GM23338 (cell line): ENCODE data around the gene HCN2. TPM values are rescaled to one million over a fixed set of nuclear protein-coding genes. Genes with fewer than 3 reads are reported as not detected.
"Not testable (repeated sequence)": the region's sequence is repeated elsewhere in the genome, so short reads cannot be mapped to it uniquely, and the experiment has no call there.

Source experiments
- ATAC-seq: fragments of 200-7000 bp; cut with Tn5 transposase; 3 replicates; pipeline ENCODE4 v1.9.1; 2020
- DNase-seq: peaks from one replicate; pipeline ENCODE4 v3.0.0-alpha.2; 2015; ENCODE audit warnings: low spot score
- H2AFZ ChIP-seq: fragments of 200-600 bp; sonication (generic); 2 replicates; pipeline ENCODE4 v1.8.0; 2016; ENCODE audit warnings: antibody characterized with exemption, mild to moderate bottlenecking, moderate library complexity
- H3F3A ChIP-seq: fragments of 200-600 bp; sonication (generic); replicated peaks from 2 replicates; pipeline ENCODE4 v1.8.0; 2017; ENCODE audit warnings: antibody characterized with exemption, mixed run types, low read depth
- H3K27ac ChIP-seq: fragments of 200-600 bp; sonication (generic); 2 replicates; pipeline ENCODE4 v1.6.1; 2016; ENCODE audit warnings: low read depth
- H3K27me3 ChIP-seq: fragments of 200-600 bp; sonication (generic); 2 replicates; pipeline ENCODE4 v1.8.0; 2016; ENCODE audit warnings: mild to moderate bottlenecking, mixed run types, moderate library complexity; ENCODE audit not compliant: insufficient read depth
- H3K36me3 ChIP-seq: fragments of 200-600 bp; sonication (generic); 2 replicates; pipeline ENCODE4 v1.8.0; 2016; ENCODE audit warnings: mild to moderate bottlenecking; ENCODE audit not compliant: insufficient read depth
- H3K4me1 ChIP-seq: fragments of 200-600 bp; sonication (generic); 2 replicates; pipeline ENCODE4 v1.8.0; 2016; ENCODE audit warnings: mild to moderate bottlenecking, moderate library complexity; ENCODE audit not compliant: insufficient read depth
- H3K4me2 ChIP-seq: fragments of 200-600 bp; sonication (generic); 2 replicates; pipeline ENCODE4 v1.7.1; 2017; ENCODE audit warnings: mixed run types
- H3K4me3 ChIP-seq: fragments of 200-600 bp; sonication (generic); 2 replicates; pipeline ENCODE4 v1.6.1; 2016; ENCODE audit warnings: mixed run types
- H3K79me2 ChIP-seq: fragments of 200-600 bp; sonication (generic); replicated peaks from 2 replicates; pipeline ENCODE4 v1.8.0; 2017; ENCODE audit warnings: mild to moderate bottlenecking; ENCODE audit not compliant: insufficient read depth
- H3K9me2 ChIP-seq: fragments of 200-600 bp; sonication (generic); 2 replicates; pipeline ENCODE4 v1.8.0; 2017; ENCODE audit not compliant: insufficient read depth
- H4K20me1 ChIP-seq: fragments of 200-600 bp; sonication (generic); replicated peaks from 2 replicates; pipeline ENCODE4 v1.8.0; 2017; ENCODE audit warnings: mild to moderate bottlenecking; ENCODE audit not compliant: insufficient read depth
- H3K27ac Mint-ChIP-seq: 2 replicates; pipeline ENCODE4 v1.8.0; 2020; ENCODE audit warnings: inconsistent platforms, mild to moderate bottlenecking, moderate library complexity, mixed read lengths
- H3K27me3 Mint-ChIP-seq: 3 replicates; pipeline ENCODE4 v1.8.0; 2022; ENCODE audit warnings: low read depth, mild to moderate bottlenecking, moderate library complexity, mixed read lengths, inconsistent platforms; ENCODE audit not compliant: insufficient read depth, poor library complexity
- H3K36me3 Mint-ChIP-seq: 3 replicates; pipeline ENCODE4 v1.8.0; 2021; ENCODE audit warnings: low read depth, mild to moderate bottlenecking, inconsistent platforms, moderate library complexity, mixed read lengths
- H3K4me1 Mint-ChIP-seq: 3 replicates; pipeline ENCODE4 v1.8.0; 2020; ENCODE audit warnings: mild to moderate bottlenecking, inconsistent platforms, mixed read lengths
- H3K4me3 Mint-ChIP-seq: 3 replicates; pipeline ENCODE4 v1.8.0; 2021; ENCODE audit warnings: moderate library complexity, mild to moderate bottlenecking, inconsistent platforms, mixed read lengths
- H3K9me3 Mint-ChIP-seq: 3 replicates; pipeline ENCODE4 v1.8.0; 2020; ENCODE audit warnings: moderate library complexity, mild to moderate bottlenecking, inconsistent platforms, mixed read lengths
- NANOG ChIP-seq: IDR thresholded peaks from 2 replicates; pipeline ENCODE4 v1.6.1; 2016; ENCODE audit warnings: antibody characterized with exemption, borderline replicate concordance
- POLR2AphosphoS5 ChIP-seq: IDR thresholded peaks from 2 replicates; pipeline ENCODE4 v1.6.1; 2016; ENCODE audit warnings: antibody characterized with exemption, low read depth
- STAT1 ChIP-seq: IDR thresholded peaks from one replicate; pipeline ENCODE4 v1.6.1; 2016; ENCODE audit warnings: antibody characterized with exemption; ENCODE audit not compliant: unreplicated experiment
- ZNF114 ChIP-seq: fragments of 250-450 bp; sonication (Bioruptor Pico); IDR thresholded peaks from 2 replicates; pipeline ENCODE4 v1.5.0; 2020; ENCODE audit warnings: mild to moderate bottlenecking, moderate library complexity
- ZNF331 ChIP-seq: fragments of 250-450 bp; sonication (Bioruptor Pico); IDR thresholded peaks from 2 replicates; pipeline ENCODE4 v1.5.0; 2020; ENCODE audit warnings: low read depth, mild to moderate bottlenecking, moderate library complexity
- polyA plus RNA-seq: library from polyadenylated mRNA; unstranded; fragments of >200 nt; fragmentation: Nextera tagmentation; extraction: Ambion mirVana; gene quantifications from 2 replicates; pipeline ENCODE4 v1.2.1, GENCODE V29; 2016
- total RNA-seq: library from RNA; depleted of rRNA; stranded (reverse); fragments of >200 nt; shearing (Covaris generic); gene quantifications from 2 replicates; pipeline ENCODE4 v1.2.3, GENCODE V29; 2014
- TF ChIP-seq, protein P1 (sequence below), 2 experiments: fragments of 200-600 bp in 1 of 2; sonication (generic) in 1 of 2; conservative IDR thresholded peaks; 2 replicates each; pipeline versions ENCODE4 v1.5.1 to v1.6.1; 2016 to 2017; ENCODE audit warnings: antibody characterized with exemption in 2 of 2, low read depth in 2 of 2, mild to moderate bottlenecking in 2 of 2, moderate library complexity in 1 of 2
- TF ChIP-seq, protein P2 (sequence below): IDR thresholded peaks from 2 replicates; pipeline ENCODE4 v1.6.1; 2016; ENCODE audit warnings: antibody characterized with exemption
- TF ChIP-seq, protein P3 (sequence below): fragments of 250-450 bp; sonication (Bioruptor Pico); IDR thresholded peaks from 2 replicates; pipeline ENCODE4 v1.5.0; 2020; ENCODE audit warnings: mild to moderate bottlenecking, moderate library complexity
- TF ChIP-seq, protein P4 (sequence below): IDR thresholded peaks from one replicate; pipeline ENCODE4 v1.6.1; 2018; ENCODE audit warnings: antibody characterized with exemption; ENCODE audit not compliant: unreplicated experiment

Gene HCN2
- total and polyA plus RNA-seq, 2 experiments from 2014 or later = 0.06 to 2.9 TPM

DNA sequence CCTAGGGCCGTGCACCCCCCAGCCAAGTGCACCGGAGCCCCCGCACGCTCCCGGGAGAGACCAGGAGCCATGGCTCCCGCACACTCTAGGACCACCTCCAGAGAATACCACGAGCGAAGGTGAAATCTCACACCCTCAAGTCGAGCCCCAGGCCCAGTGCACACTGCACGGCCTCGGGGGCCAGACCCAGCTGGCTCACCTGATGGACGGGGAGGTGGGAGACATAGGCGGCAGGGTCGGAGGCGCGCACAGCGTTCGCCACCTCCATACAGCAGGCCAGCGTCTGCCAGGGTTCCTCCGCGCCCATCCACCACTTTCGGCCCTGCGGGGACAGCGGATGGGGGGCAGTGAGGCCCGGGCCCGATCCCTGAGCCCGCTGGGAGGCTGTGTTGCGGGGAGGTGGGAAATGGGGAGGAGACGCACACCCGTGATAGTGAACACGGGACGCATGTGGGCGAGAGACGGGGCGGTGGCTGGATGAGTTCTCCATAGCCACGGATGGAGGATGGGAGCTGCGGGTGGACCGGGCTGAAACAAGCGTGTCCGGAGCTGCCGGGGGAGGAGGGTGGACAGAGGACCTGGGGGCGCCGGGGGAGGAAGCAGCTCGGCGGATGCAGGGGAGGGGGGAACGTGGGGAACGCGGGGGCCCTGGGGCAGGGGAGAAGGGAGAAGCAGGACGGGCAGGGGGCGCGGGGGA lies 30.6 kb downstream of the HCN2 start:
- Histone ChIP-seq H3K27ac (no peak overlapping the region), H3K4me2 (no peak overlapping the region), H3K9me2 (no peaks in the 10 kb centered on the region), H3K4me1 (no peaks in the 10 kb centered on the region), H3F3A (0 out of 2 replicates have a peak, but pooled peaks cover 5% of the 10 kb centered on the region), H4K20me1 (peaks cover 4% of the 10 kb centered on the region; the same call in 1 of the 2 replicates), H3K36me3 (no peaks in the 10 kb centered on the region), H3K4me3 (no peak overlapping the region), H3K27me3 (no peaks in the 10 kb centered on the region), H2AFZ (no peak overlapping the region), H3K79me2 (no peaks in the 10 kb centered on the region)
- Mint-ChIP-seq H3K36me3 (peaks cover 43% of the 10 kb centered on the region), H3K27ac (no peak overlapping the region), H3K27me3 (peaks cover 6% of the 10 kb centered on the region), H3K4me1 (peaks cover 3% of the 10 kb centered on the region; the same call in 2 of the 3 replicates), H3K9me3 (no peaks in the 10 kb centered on the region), H3K4me3 (no peak overlapping the region)
- DNase-seq (no peak), ATAC-seq (no peak)
- TF ChIP-seq NANOG (no peak), POLR2AphosphoS5 (no peak), ZNF331 (no peak), STAT1 (no peak), ZNF114 (CRISPR knock-in tag) (no peak)
- TF ChIP-seq, protein P1, sequence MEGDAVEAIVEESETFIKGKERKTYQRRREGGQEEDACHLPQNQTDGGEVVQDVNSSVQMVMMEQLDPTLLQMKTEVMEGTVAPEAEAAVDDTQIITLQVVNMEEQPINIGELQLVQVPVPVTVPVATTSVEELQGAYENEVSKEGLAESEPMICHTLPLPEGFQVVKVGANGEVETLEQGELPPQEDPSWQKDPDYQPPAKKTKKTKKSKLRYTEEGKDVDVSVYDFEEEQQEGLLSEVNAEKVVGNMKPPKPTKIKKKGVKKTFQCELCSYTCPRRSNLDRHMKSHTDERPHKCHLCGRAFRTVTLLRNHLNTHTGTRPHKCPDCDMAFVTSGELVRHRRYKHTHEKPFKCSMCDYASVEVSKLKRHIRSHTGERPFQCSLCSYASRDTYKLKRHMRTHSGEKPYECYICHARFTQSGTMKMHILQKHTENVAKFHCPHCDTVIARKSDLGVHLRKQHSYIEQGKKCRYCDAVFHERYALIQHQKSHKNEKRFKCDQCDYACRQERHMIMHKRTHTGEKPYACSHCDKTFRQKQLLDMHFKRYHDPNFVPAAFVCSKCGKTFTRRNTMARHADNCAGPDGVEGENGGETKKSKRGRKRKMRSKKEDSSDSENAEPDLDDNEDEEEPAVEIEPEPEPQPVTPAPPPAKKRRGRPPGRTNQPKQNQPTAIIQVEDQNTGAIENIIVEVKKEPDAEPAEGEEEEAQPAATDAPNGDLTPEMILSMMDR (conservative IDR thresholded peaks at IDR 0.05; ENCODE audit: low read depth in 2 of 2) = no peak
- TF ChIP-seq, protein P2, sequence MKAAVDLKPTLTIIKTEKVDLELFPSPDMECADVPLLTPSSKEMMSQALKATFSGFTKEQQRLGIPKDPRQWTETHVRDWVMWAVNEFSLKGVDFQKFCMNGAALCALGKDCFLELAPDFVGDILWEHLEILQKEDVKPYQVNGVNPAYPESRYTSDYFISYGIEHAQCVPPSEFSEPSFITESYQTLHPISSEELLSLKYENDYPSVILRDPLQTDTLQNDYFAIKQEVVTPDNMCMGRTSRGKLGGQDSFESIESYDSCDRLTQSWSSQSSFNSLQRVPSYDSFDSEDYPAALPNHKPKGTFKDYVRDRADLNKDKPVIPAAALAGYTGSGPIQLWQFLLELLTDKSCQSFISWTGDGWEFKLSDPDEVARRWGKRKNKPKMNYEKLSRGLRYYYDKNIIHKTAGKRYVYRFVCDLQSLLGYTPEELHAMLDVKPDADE = no peak
- TF ChIP-seq, protein P3, sequence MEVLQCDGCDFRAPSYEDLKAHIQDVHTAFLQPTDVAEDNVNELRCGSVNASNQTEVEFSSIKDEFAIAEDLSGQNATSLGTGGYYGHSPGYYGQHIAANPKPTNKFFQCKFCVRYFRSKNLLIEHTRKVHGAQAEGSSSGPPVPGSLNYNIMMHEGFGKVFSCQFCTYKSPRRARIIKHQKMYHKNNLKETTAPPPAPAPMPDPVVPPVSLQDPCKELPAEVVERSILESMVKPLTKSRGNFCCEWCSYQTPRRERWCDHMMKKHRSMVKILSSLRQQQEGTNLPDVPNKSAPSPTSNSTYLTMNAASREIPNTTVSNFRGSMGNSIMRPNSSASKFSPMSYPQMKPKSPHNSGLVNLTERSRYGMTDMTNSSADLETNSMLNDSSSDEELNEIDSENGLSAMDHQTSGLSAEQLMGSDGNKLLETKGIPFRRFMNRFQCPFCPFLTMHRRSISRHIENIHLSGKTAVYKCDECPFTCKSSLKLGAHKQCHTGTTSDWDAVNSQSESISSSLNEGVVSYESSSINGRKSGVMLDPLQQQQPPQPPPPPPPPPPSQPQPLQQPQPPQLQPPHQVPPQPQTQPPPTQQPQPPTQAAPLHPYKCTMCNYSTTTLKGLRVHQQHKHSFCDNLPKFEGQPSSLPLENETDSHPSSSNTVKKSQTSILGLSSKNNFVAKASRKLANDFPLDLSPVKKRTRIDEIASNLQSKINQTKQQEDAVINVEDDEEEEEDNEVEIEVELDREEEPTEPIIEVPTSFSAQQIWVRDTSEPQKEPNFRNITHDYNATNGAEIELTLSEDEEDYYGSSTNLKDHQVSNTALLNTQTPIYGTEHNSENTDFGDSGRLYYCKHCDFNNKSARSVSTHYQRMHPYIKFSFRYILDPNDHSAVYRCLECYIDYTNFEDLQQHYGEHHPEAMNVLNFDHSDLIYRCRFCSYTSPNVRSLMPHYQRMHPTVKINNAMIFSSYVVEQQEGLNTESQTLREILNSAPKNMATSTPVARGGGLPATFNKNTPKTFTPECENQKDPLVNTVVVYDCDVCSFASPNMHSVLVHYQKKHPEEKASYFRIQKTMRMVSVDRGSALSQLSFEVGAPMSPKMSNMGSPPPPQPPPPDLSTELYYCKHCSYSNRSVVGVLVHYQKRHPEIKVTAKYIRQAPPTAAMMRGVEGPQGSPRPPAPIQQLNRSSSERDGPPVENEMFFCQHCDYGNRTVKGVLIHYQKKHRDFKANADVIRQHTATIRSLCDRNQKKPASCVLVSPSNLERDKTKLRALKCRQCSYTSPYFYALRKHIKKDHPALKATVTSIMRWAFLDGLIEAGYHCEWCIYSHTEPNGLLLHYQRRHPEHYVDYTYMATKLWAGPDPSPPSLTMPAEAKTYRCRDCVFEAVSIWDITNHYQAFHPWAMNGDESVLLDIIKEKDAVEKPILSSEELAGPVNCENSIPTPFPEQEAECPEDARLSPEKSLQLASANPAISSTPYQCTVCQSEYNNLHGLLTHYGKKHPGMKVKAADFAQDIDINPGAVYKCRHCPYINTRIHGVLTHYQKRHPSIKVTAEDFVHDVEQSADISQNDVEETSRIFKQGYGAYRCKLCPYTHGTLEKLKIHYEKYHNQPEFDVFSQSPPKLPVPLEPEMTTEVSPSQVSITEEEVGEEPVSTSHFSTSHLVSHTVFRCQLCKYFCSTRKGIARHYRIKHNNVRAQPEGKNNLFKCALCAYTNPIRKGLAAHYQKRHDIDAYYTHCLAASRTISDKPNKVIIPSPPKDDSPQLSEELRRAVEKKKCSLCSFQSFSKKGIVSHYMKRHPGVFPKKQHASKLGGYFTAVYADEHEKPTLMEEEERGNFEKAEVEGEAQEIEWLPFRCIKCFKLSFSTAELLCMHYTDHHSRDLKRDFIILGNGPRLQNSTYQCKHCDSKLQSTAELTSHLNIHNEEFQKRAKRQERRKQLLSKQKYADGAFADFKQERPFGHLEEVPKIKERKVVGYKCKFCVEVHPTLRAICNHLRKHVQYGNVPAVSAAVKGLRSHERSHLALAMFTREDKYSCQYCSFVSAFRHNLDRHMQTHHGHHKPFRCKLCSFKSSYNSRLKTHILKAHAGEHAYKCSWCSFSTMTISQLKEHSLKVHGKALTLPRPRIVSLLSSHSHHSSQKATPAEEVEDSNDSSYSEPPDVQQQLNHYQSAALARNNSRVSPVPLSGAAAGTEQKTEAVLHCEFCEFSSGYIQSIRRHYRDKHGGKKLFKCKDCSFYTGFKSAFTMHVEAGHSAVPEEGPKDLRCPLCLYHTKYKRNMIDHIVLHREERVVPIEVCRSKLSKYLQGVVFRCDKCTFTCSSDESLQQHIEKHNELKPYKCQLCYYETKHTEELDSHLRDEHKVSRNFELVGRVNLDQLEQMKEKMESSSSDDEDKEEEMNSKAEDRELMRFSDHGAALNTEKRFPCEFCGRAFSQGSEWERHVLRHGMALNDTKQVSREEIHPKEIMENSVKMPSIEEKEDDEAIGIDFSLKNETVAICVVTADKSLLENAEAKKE = no peak
- TF ChIP-seq, protein P4, sequence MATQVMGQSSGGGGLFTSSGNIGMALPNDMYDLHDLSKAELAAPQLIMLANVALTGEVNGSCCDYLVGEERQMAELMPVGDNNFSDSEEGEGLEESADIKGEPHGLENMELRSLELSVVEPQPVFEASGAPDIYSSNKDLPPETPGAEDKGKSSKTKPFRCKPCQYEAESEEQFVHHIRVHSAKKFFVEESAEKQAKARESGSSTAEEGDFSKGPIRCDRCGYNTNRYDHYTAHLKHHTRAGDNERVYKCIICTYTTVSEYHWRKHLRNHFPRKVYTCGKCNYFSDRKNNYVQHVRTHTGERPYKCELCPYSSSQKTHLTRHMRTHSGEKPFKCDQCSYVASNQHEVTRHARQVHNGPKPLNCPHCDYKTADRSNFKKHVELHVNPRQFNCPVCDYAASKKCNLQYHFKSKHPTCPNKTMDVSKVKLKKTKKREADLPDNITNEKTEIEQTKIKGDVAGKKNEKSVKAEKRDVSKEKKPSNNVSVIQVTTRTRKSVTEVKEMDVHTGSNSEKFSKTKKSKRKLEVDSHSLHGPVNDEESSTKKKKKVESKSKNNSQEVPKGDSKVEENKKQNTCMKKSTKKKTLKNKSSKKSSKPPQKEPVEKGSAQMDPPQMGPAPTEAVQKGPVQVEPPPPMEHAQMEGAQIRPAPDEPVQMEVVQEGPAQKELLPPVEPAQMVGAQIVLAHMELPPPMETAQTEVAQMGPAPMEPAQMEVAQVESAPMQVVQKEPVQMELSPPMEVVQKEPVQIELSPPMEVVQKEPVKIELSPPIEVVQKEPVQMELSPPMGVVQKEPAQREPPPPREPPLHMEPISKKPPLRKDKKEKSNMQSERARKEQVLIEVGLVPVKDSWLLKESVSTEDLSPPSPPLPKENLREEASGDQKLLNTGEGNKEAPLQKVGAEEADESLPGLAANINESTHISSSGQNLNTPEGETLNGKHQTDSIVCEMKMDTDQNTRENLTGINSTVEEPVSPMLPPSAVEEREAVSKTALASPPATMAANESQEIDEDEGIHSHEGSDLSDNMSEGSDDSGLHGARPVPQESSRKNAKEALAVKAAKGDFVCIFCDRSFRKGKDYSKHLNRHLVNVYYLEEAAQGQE = no peak

DNA sequence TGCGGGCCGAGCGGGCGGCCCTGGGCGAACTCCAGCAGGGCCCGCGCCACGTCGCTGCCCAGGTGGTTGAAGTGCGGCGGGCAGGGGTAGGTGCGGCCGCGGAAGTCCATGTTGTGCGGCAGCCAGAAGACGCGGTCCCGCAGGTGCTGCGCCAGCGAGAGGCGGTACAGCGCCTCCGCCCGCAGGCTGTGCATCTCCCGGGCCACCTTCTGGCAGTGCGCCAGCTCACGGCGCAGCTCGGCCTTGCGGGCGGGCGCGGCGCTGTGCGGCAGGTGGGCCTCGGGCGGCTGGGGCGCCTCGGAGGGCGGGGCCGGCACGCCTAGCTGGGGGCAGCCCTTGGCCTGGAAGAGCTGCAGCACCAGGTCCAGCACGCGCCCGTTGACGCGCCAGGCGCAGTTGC lies 31.5 kb downstream of the HCN2 start:
- not testable (repeated sequence) for H3K4me2 ChIP-seq, H3K4me3 ChIP-seq, H3K27me3 Mint-ChIP-seq, H3K4me3 Mint-ChIP-seq, H4K20me1 ChIP-seq, H3K9me3 Mint-ChIP-seq, H3K27ac ChIP-seq, H3F3A ChIP-seq, H2AFZ ChIP-seq, H3K36me3 ChIP-seq, H3K27me3 ChIP-seq, H3K9me2 ChIP-seq, H3K4me1 ChIP-seq, H3K79me2 ChIP-seq, ATAC-seq, H3K27ac Mint-ChIP-seq, DNase-seq, H3K4me1 Mint-ChIP-seq
- peaks cover 46% of the 10 kb centered on the region for H3K36me3 Mint-ChIP-seq
